Psoas muscle (tissue), 8 donors: Measurements from ENCODE around the gene ARHGAP10. TPM values are rescaled to one million over a fixed set of nuclear protein-coding genes. Genes with fewer than 3 reads are reported as not detected.

ENCODE experiments used
- ATAC-seq, 4 donors: fragments of 200-7000 bp; cut with Tn5 transposase; one replicate each; pipeline ENCODE4 v1.9.1; 2020; ENCODE audit warnings: moderate library complexity in 3 of 4, mild to moderate bottlenecking in 2 of 4
- DNase-seq, 2 donors: peaks; one replicate each; pipeline ENCODE4 v3.0.0-alpha.2; 2020
- H3K27ac ChIP-seq: fragments of 200-600 bp; one replicate; pipeline ENCODE4 v1.8.0; 2022
- H3K27me3 ChIP-seq, 3 donors: fragments of 200-600 bp in 1 of 3; one replicate each; pipeline versions ENCODE4 v1.6.1 to v1.8.0; 2013 to 2022; ENCODE audit warnings: low read length in 2 of 3, mild to moderate bottlenecking in 2 of 3, moderate library complexity in 1 of 3; ENCODE audit not compliant: insufficient read depth in 3 of 3
- H3K36me3 ChIP-seq, 2 donors: fragments of 200-600 bp in 1 of 2; one replicate each; pipeline versions ENCODE4 v1.6.1 to v1.8.0; 2013 to 2022; ENCODE audit warnings: low read depth in 1 of 2, mild to moderate bottlenecking in 1 of 2, moderate library complexity in 1 of 2; ENCODE audit not compliant: insufficient read depth in 1 of 2
- H3K4me1 ChIP-seq: fragments of 200-600 bp; one replicate; pipeline ENCODE4 v1.8.0; 2022
- H3K4me3 ChIP-seq: fragments of 200-600 bp; one replicate; pipeline ENCODE4 v1.8.0; 2022; ENCODE audit warnings: mild to moderate bottlenecking
- H3K9me3 ChIP-seq: fragments of 200-600 bp; one replicate; pipeline ENCODE4 v1.8.0; 2022
- WGBS, 3 donors: extraction: QIAGEN DNeasy Blood & Tissue Kit; methylation state at CpG; one replicate each; pipeline versions ENCODE4 v1.1.6 to v1.1.7; 2013; 5-methylcytosine and 5-hydroxymethylcytosine counted together
- intact Hi-C, 2 donors: fragments of 100-400 bp; cut with DNase I; formaldehyde crosslinking; loops; one replicate each; pipeline versions ENCODE4 v1.11.0 to v1.14.2; 2022
- polyA plus RNA-seq, 3 donors: library from polyadenylated mRNA; stranded (reverse); fragments of 200-250 nt; gene quantifications; one replicate each; pipeline ENCODE4 v1.2.3, GENCODE V29; 2013
- total RNA-seq, 4 donors: library from RNA; stranded (reverse); fragmentation: NEBNext Ultra II Directional in 2 of 4; extraction: Animal tissue kit (Norgen Biotek cat#: 25700) in 2 of 4; gene quantifications; one replicate each; pipeline versions ENCODE4 v1.2.1 to v1.2.4, GENCODE V29; 2021 to 2023
- TF ChIP-seq, protein P1 (sequence below): fragments of 200-600 bp; IDR thresholded peaks from one replicate; pipeline ENCODE4 v1.8.0; 2022; ENCODE audit warnings: antibody characterized with exemption
- donor health status: healthy with polysubstance abuse.
- donor health status: DM: no; HTN: no; CAD: no; lungs with moderate emphysema.
- donor health status: Bipolar disorder and iron deficiency.
- donor health status: healthy.
- donor health status: DM: yes; HTN: yes; CAD: no.
- donor health status: DM: no; HTN: no; CAD: no.
- donor health status: DM: no; HTN: no; CAD: no.
- donor health status: DM: yes; HTN: yes; CAD: no.

Gene ARHGAP10
- total and polyA plus RNA-seq, 7 donors: 28.8 to 43.5 (median 34.0) TPM

GRCh38 chr4:147761218-147761883 is 29.5 kb downstream of the ARHGAP10 start:
- DNase-seq: no peak
- Histone ChIP-seq H3K27me3 (no peaks in the 10 kb centered on the region), H3K36me3 (no peaks in the 10 kb centered on the region), H3K4me1 (peaks cover 23% of the 10 kb centered on the region), H3K9me3 (no peaks in the 10 kb centered on the region), H3K27ac (no peak overlapping the region), H3K4me3 (no peak overlapping the region)
- no peak for ATAC-seq
- intact Hi-C loops: no loop called here
- TF ChIP-seq, protein P1, sequence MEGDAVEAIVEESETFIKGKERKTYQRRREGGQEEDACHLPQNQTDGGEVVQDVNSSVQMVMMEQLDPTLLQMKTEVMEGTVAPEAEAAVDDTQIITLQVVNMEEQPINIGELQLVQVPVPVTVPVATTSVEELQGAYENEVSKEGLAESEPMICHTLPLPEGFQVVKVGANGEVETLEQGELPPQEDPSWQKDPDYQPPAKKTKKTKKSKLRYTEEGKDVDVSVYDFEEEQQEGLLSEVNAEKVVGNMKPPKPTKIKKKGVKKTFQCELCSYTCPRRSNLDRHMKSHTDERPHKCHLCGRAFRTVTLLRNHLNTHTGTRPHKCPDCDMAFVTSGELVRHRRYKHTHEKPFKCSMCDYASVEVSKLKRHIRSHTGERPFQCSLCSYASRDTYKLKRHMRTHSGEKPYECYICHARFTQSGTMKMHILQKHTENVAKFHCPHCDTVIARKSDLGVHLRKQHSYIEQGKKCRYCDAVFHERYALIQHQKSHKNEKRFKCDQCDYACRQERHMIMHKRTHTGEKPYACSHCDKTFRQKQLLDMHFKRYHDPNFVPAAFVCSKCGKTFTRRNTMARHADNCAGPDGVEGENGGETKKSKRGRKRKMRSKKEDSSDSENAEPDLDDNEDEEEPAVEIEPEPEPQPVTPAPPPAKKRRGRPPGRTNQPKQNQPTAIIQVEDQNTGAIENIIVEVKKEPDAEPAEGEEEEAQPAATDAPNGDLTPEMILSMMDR: no peak
- WGBS, 3 donors: 89 to 95% (median 90%) methylated on average over 7 of the region's 7 CpGs

- Histone ChIP-seq H3K27me3 (no peaks in the 10 kb centered on the region), H3K4me1 (peaks cover 34% of the 10 kb centered on the region), H3K27ac (no peak overlapping the region), H3K4me3 (no peak overlapping the region), H3K9me3 (no peaks in the 10 kb centered on the region), H3K36me3 (no peaks in the 10 kb centered on the region)
- 78 to 81% (median 79%) methylated on average over 7 of the region's 7 CpGs for WGBS, 3 donors
- TF ChIP-seq, protein P1: no peak
- intact Hi-C loops: no loop called here
- DNase-seq (no peak), ATAC-seq (no peak)
Measured at GRCh38 chr4:147764337-147764736, 32.4 kb downstream of the ARHGAP10 start.

GRCh38 chr4:147765121-147765529 is 33.2 kb downstream of the ARHGAP10 start:
- no peaks in the 10 kb centered on the region for H3K9me3 ChIP-seq
- H3K4me1 ChIP-seq: peaks cover 39% of the 10 kb centered on the region
- no peak for DNase-seq
- no peak overlapping the region for H3K27ac ChIP-seq
- no peaks in the 10 kb centered on the region for H3K36me3 ChIP-seq
- no peak overlapping the region for H3K4me3 ChIP-seq
- TF ChIP-seq, protein P1: no peak
- ATAC-seq: no peak
- intact Hi-C loops: no loop called here
- no peaks in the 10 kb centered on the region for H3K27me3 ChIP-seq
- 89 to 96% (median 95%) methylated on average over 3 of the region's 3 CpGs for WGBS, 3 donors

GRCh38 chr4:147768113-147768512 is 36.2 kb downstream of the ARHGAP10 start:
- peak; percentile 74 to 92 (median 90) for ATAC-seq

More at GRCh38 chr4:147768113-147768512, 36.2 kb downstream of the ARHGAP10 start:
- H3K9me3 ChIP-seq: no peaks in the 10 kb centered on the region
- WGBS, 3 donors: 53 to 67% (median 55%) methylated on average over 4 of the region's 4 CpGs
- H3K27me3 ChIP-seq: no peaks in the 10 kb centered on the region
- intact Hi-C loops: no loop called here
- H3K36me3 ChIP-seq: no peaks in the 10 kb centered on the region
- H3K27ac ChIP-seq: peak overlapping the region; percentile 90
- H3K4me1 ChIP-seq: peaks cover 51% of the 10 kb centered on the region
- TF ChIP-seq, protein P1: no peak
- DNase-seq: no peak
- H3K4me3 ChIP-seq: no peak overlapping the region
